ENCODE data around the gene NACC1.

- no peak for TF ChIP-seq EZH2 (IDR thresholded peaks at IDR 0.05; ENCODE audit: borderline replicate concordance, low read depth, low read length, severe bottlenecking)
- TF ChIP-seq CTCF (IDR thresholded peaks at IDR 0.05; ENCODE audit: borderline replicate concordance, extremely low read depth, low read length, poor library complexity, severe bottlenecking): no peak
Observed at GRCh38 chr19:13120031-13120430, 2.0 kb downstream of the NACC1 start.

All from DND-41 (cell line).